H1 (cell line): ENCODE data around the gene CRTAC1. TPM values are rescaled to one million over a fixed set of nuclear protein-coding genes. Genes with fewer than 3 reads are reported as not detected.

ENCODE experiments used
- CTCF ChIA-PET: fragments of 300-600 bp; sonication (Branson Sonifier 250); formaldehyde crosslinking; loops from one replicate; lab custom pipeline; 2021; ENCODE audit not compliant: partially characterized antibody; lab: Charles Lee
- POLR2A ChIA-PET: fragments of 300-600 bp; sonication (Branson Sonifier 250); formaldehyde crosslinking; loops from one replicate; lab custom pipeline; 2021; ENCODE audit warnings: inconsistent platforms; ENCODE audit not compliant: partially characterized antibody; lab: Charles Lee
- DNase-seq, 2 experiments: peaks; one replicate each; pipeline versions ENCODE4 v3.0.0 to v3.0.0-alpha.2; 2010 to 2022; ENCODE audit warnings: low spot score in 2 of 2, low read depth in 1 of 2, mixed read lengths in 1 of 2
- FAIRE-seq: peaks from 2 replicates; lab custom pipeline; 2011; peaks lifted over from hg19 to GRCh38; lab: Jason Lieb, UNC
- H2AFZ ChIP-seq: 2 replicates; pipeline ENCODE4 v1.8.1; 2012; ENCODE audit warnings: low read length, inconsistent platforms
- H2AK5ac ChIP-seq: 2 replicates; pipeline ENCODE4 v1.6.1; 2013; ENCODE audit warnings: low read depth, low read length
- H2BK120ac ChIP-seq: replicated peaks from 2 replicates; pipeline ENCODE3; 2013; ENCODE audit warnings: low read depth, low read length, inconsistent platforms
- H2BK12ac ChIP-seq: 2 replicates; pipeline ENCODE4 v1.6.1; 2013; ENCODE audit warnings: low read depth, low read length
- H2BK15ac ChIP-seq: 2 replicates; pipeline ENCODE4 v1.6.1; 2013; ENCODE audit warnings: low read length
- H2BK20ac ChIP-seq: 2 replicates; pipeline ENCODE4 v1.6.1; 2013; ENCODE audit warnings: low read length
- H2BK5ac ChIP-seq: 2 replicates; pipeline ENCODE4 v1.6.1; 2013; ENCODE audit warnings: low read depth, low read length
- H3K14ac ChIP-seq: 2 replicates; pipeline ENCODE4 v1.6.1; 2013; ENCODE audit warnings: inconsistent platforms; ENCODE audit not compliant: insufficient read length
- H3K18ac ChIP-seq: 2 replicates; pipeline ENCODE4 v1.6.1; 2013; ENCODE audit warnings: low read length; ENCODE audit errors: extremely low read depth
- H3K23ac ChIP-seq: 2 replicates; pipeline ENCODE4 v1.6.1; 2013; ENCODE audit warnings: inconsistent platforms; ENCODE audit not compliant: insufficient read length
- H3K23me2 ChIP-seq: 2 replicates; pipeline ENCODE4 v1.6.1; 2013; ENCODE audit warnings: low read depth, low read length
- H3K27ac ChIP-seq: 2 replicates; pipeline ENCODE4 v1.6.1; 2011; ENCODE audit warnings: low read depth, low read length, inconsistent platforms
- H3K27me3 ChIP-seq, 4 experiments: replicated peaks in 1 of 4; 1 replicate in 1 of 4; 2 replicates in 3 of 4; pipeline versions ENCODE4 v1.6.1 to v1.8.1; 2011 to 2013; ENCODE audit warnings: low read length in 3 of 4, mild to moderate bottlenecking in 3 of 4, inconsistent platforms in 2 of 4, mixed read lengths in 2 of 4, moderate library complexity in 1 of 4; ENCODE audit not compliant: control insufficient read depth in 3 of 4, insufficient read depth in 3 of 4; ENCODE audit errors: extremely low read depth in 1 of 4
- H3K36me3 ChIP-seq, 4 experiments: 2 replicates each; pipeline versions ENCODE4 v1.6.1 to v1.8.1; 2011 to 2013; ENCODE audit warnings: mild to moderate bottlenecking in 4 of 4, low read length in 3 of 4, moderate library complexity in 2 of 4, control low read depth in 1 of 4, inconsistent platforms in 1 of 4; ENCODE audit not compliant: insufficient read depth in 4 of 4, control insufficient read depth in 2 of 4
- H3K4ac ChIP-seq: replicated peaks from 2 replicates; pipeline ENCODE3; 2013; ENCODE audit warnings: low read length, low read depth, mixed read lengths, inconsistent platforms; ENCODE audit not compliant: insufficient read length
- H3K4me1 ChIP-seq, 4 experiments: replicated peaks in 1 of 4; 1 replicate in 1 of 4; 2 replicates in 3 of 4; pipeline versions ENCODE4 v1.6.1 to v1.8.1; 2011 to 2013; ENCODE audit warnings: low read length in 3 of 4, inconsistent platforms in 2 of 4, mixed read lengths in 1 of 4; ENCODE audit not compliant: insufficient read depth in 4 of 4, control insufficient read depth in 3 of 4
- H3K4me2 ChIP-seq, 2 experiments: 2 replicates each; pipeline versions ENCODE4 v1.6.1 to v1.8.1; 2011 to 2013; ENCODE audit warnings: low read depth in 2 of 2, low read length in 2 of 2, control low read depth in 1 of 2, inconsistent platforms in 1 of 2, mild to moderate bottlenecking in 1 of 2; ENCODE audit not compliant: insufficient read depth in 1 of 2
- H3K4me3 ChIP-seq, 4 experiments: fragments of 200-600, 300-600 bp in 1 of 4; sonication (generic), shearing (Covaris generic), sonication (Bioruptor Twin) in 1 of 4; 2 replicates each; pipeline versions ENCODE4 v1.5.1 to v1.8.1; 2011 to 2016; ENCODE audit warnings: low read length in 4 of 4, low read depth in 3 of 4, control low read depth in 2 of 4, inconsistent platforms in 2 of 4, mild to moderate bottlenecking in 2 of 4, mixed read lengths in 1 of 4, moderate library complexity in 1 of 4; ENCODE audit not compliant: insufficient read depth in 2 of 4; ENCODE audit errors: extremely low read depth in 1 of 4
- H3K56ac ChIP-seq: replicated peaks from 2 replicates; pipeline ENCODE3; 2013; ENCODE audit warnings: low read depth, mild to moderate bottlenecking, mixed read lengths, low read length, inconsistent platforms; ENCODE audit not compliant: insufficient read length
- H3K79me1 ChIP-seq: 2 replicates; pipeline ENCODE4 v1.6.1; 2013; ENCODE audit warnings: low read depth, low read length, control low read depth
- H3K79me2 ChIP-seq, 2 experiments: 2 replicates each; pipeline versions ENCODE4 v1.6.1 to v1.8.1; 2012 to 2013; ENCODE audit warnings: low read length in 2 of 2, mild to moderate bottlenecking in 2 of 2, inconsistent platforms in 1 of 2; ENCODE audit not compliant: insufficient read depth in 2 of 2, control insufficient read depth in 1 of 2
- H3K9ac ChIP-seq, 4 experiments: replicated peaks in 1 of 4; 1 replicate in 1 of 4; 2 replicates in 3 of 4; pipeline versions ENCODE4 v1.6.1 to v1.8.1; 2011 to 2013; ENCODE audit warnings: low read depth in 3 of 4, low read length in 3 of 4, control low read depth in 2 of 4, mild to moderate bottlenecking in 2 of 4, moderate library complexity in 2 of 4, inconsistent platforms in 1 of 4; ENCODE audit errors: extremely low read depth in 1 of 4
- H3K9me3 ChIP-seq, 2 experiments: 2 replicates each; pipeline versions ENCODE4 v1.6.1 to v1.8.1; 2012 to 2013; ENCODE audit warnings: mild to moderate bottlenecking in 2 of 2, moderate library complexity in 2 of 2, control low read depth in 1 of 2, inconsistent platforms in 1 of 2, low read depth in 1 of 2, low read length in 1 of 2, mixed read lengths in 1 of 2; ENCODE audit not compliant: insufficient read depth in 2 of 2
- H4K20me1 ChIP-seq, 2 experiments: replicated peaks in 1 of 2; 2 replicates each; pipeline versions ENCODE3 to v1.8.1; 2011 to 2013; ENCODE audit warnings: inconsistent platforms in 2 of 2, low read length in 2 of 2, mild to moderate bottlenecking in 1 of 2; ENCODE audit not compliant: insufficient read depth in 2 of 2, control insufficient read depth in 1 of 2
- H4K5ac ChIP-seq: 2 replicates; pipeline ENCODE4 v1.6.1; 2013; ENCODE audit warnings: low read length, low read depth, mixed read lengths, inconsistent platforms; ENCODE audit not compliant: insufficient read length
- H4K8ac ChIP-seq: 2 replicates; pipeline ENCODE4 v1.8.0; 2013; ENCODE audit warnings: mild to moderate bottlenecking, moderate library complexity, low read length, inconsistent platforms; ENCODE audit not compliant: insufficient read depth; ENCODE audit errors: extremely low read depth
- H4K91ac ChIP-seq: replicated peaks from 2 replicates; pipeline ENCODE3; 2013; ENCODE audit warnings: low read length, mixed read lengths, inconsistent platforms; ENCODE audit not compliant: insufficient read length
- HDAC2 ChIP-seq, 2 experiments: fragments of 300-600 bp in 1 of 2; sonication (generic) in 1 of 2; IDR thresholded peaks; 2 replicates each; pipeline ENCODE4 v1.6.1; 2011 to 2012; ENCODE audit warnings: low read depth in 2 of 2, low read length in 2 of 2, mild to moderate bottlenecking in 2 of 2, moderate library complexity in 2 of 2, borderline replicate concordance in 1 of 2, inconsistent platforms in 1 of 2
- JUN ChIP-seq: IDR thresholded peaks from 2 replicates; pipeline ENCODE4 v1.6.1; 2011; ENCODE audit warnings: low read depth, mild to moderate bottlenecking, improper control_type of control experiment, low read length
- WGBS, 2 experiments: shearing (Covaris generic) in 1 of 2; methylation state at CpG; one replicate each; pipeline versions ENCODE4 v1.1.6 to v1.1.7; 2013 to 2015; ENCODE audit warnings: low lambda C conversion rate in 2 of 2, mixed read lengths in 2 of 2, inconsistent platforms in 1 of 2, low coverage in 1 of 2, missing lambda C conversion rate in 1 of 2; ENCODE audit not compliant: insufficient replicate concordance in 2 of 2, insufficient coverage in 1 of 2, insufficient read length in 1 of 2; ENCODE audit errors: extremely low coverage in 1 of 2, missing lambda C conversion rate in 1 of 2; 5-methylcytosine and 5-hydroxymethylcytosine counted together
- polyA plus RNA-seq, 7 experiments: library from polyadenylated mRNA; depleted of rRNA in 3 of 7; stranded (reverse) in 5 of 7; unstranded in 2 of 7; fragments of >200 nt in 5 of 7; fragments of 200-250 nt in 2 of 7; gene quantifications; 1 replicate in 5 of 7; 2 replicates in 1 of 7; 4 replicates in 1 of 7; pipeline versions ENCODE4 v1.2.1 to v1.2.3, GENCODE V29; 2011 to 2013; ENCODE audit warnings: missing spikeins in 2 of 7, mixed read lengths in 2 of 7
- total RNA-seq: library from RNA; stranded (reverse); fragmentation: NEBNext Ultra II Directional; extraction: Animal tissue kit (Norgen Biotek cat#: 25700); gene quantifications from 2 replicates; pipeline ENCODE4 v1.2.1, GENCODE V29; 2021
- TF ChIP-seq, protein P1 (sequence below): IDR thresholded peaks from 2 replicates; pipeline ENCODE4 v1.6.1; 2012; ENCODE audit warnings: inconsistent platforms

Gene CRTAC1
- total and polyA plus RNA-seq, 2 of the 8 experiments (the other 6 are each of a cell fraction or from before 2014, with no cell fraction given) = 0.91 to 1.2 TPM

- Histone ChIP-seq H3K27ac (no peak overlapping the region), H3K27me3 (peaks cover 12 to 27% (median 26%) of the 10 kb centered on the region in 4 experiments), H4K20me1 (no peaks in the 10 kb centered on the region), H3K23me2 (peaks cover 6% of the 10 kb centered on the region; the same call in 1 of the 2 replicates), H2BK5ac (no peak overlapping the region), H3K4me1 (peaks cover 0 to 5% (median 4%) of the 10 kb centered on the region in 4 experiments), H3K14ac (no peak overlapping the region), H2BK12ac (no peak overlapping the region)
- no peak for FAIRE-seq
- TF ChIP-seq, protein P1, sequence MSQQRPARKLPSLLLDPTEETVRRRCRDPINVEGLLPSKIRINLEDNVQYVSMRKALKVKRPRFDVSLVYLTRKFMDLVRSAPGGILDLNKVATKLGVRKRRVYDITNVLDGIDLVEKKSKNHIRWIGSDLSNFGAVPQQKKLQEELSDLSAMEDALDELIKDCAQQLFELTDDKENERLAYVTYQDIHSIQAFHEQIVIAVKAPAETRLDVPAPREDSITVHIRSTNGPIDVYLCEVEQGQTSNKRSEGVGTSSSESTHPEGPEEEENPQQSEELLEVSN = peak; percentile 49; the same call in 1 of the 2 replicates
- TF ChIP-seq HDAC2 (IDR thresholded peaks at IDR 0.05; ENCODE audit: borderline replicate concordance in 1 of 2, low read depth in 2 of 2, low read length in 2 of 2) (no peak), JUN (no peak)
- TF ChIP-seq, all 59 proteins: peak for 1
- H2AFZ ChIP-seq = no peak overlapping the region
- H2BK20ac ChIP-seq = no peak overlapping the region
- no peaks in the 10 kb centered on the region for H3K9me3 ChIP-seq
- H3K4ac ChIP-seq = no peak overlapping the region
- no peak overlapping the region for H4K91ac ChIP-seq
- H3K18ac ChIP-seq = no peak overlapping the region
- ChIA-PET CTCF (interaction anchor here (0.8 kb wide), 1 partner anchor 47 kb away, joined by 3 read pairs; no protein-coding TSS in a partner anchor), POLR2A (interaction anchor here (2.0 kb wide), 1 partner anchor 56 kb away, joined by 5 read pairs; the partner anchor contains the start of gene CRTAC1)
- peak overlapping the region; percentile 73 to 93 for H3K4me2 ChIP-seq
- no peak overlapping the region for H3K23ac ChIP-seq
- DNase-seq = peak in 1 of 2 experiments; percentile 55
- H4K8ac ChIP-seq = no peak overlapping the region
- H3K79me1 ChIP-seq = no peaks in the 10 kb centered on the region
- no peak overlapping the region for H2AK5ac ChIP-seq
- no peak overlapping the region for H2BK120ac ChIP-seq
- H3K56ac ChIP-seq = no peak overlapping the region
- no peaks in the 10 kb centered on the region for H3K36me3 ChIP-seq
- H3K4me3 ChIP-seq = peak overlapping the region; percentile 33 to 67 (median 45); a peak in 7 of 8 replicates
- peak overlapping the region in 1 of 4 experiments; percentile 56; a peak in 2 of 7 replicates for H3K9ac ChIP-seq
- WGBS, 2 experiments = 33% methylated on average over 16 of the region's 16 CpGs; no CpG with 5 or more reads in 1 of the 2 experiments
- H3K79me2 ChIP-seq = no peaks in the 10 kb centered on the region
- no peak overlapping the region for H4K5ac ChIP-seq
- no peak overlapping the region for H2BK15ac ChIP-seq
Measured at GRCh38 chr10:97974100-97974499, 56.3 kb downstream of the CRTAC1 start.
